Brain microvascular endothelial cell (primary cell): ENCODE data around the gene DBN1.

Experiments
- DNase-seq: peaks from one replicate; pipeline ENCODE4 v3.0.0-alpha.2; 2020
- H3K27ac ChIP-seq: fragments of 250-450 bp; sonication (Bioruptor Pico); 2 replicates; pipeline ENCODE4 v1.5.1; 2020; ENCODE audit warnings: mild to moderate bottlenecking, moderate library complexity
- H3K27me3 ChIP-seq: fragments of 250-450 bp; sonication (Bioruptor Pico); replicated peaks from 2 replicates; pipeline ENCODE4 v1.5.1; 2020; ENCODE audit warnings: mild to moderate bottlenecking
- H3K36me3 ChIP-seq: fragments of 250-450 bp; sonication (Bioruptor Pico); replicated peaks from 2 replicates; pipeline ENCODE4 v1.5.1; 2020; ENCODE audit warnings: mild to moderate bottlenecking
- H3K4me3 ChIP-seq: 2 replicates; pipeline ENCODE4 v1.5.1; 2011; ENCODE audit warnings: low read depth, mild to moderate bottlenecking, control low read depth, low read length, moderate library complexity
- in situ Hi-C: cut with HindIII; loops from 2 replicates; pipeline ENCODE4 v1.10.0; 2017; ENCODE audit warnings: low sequenced_read_pairs, low pct_ligation_motif_present
- TF ChIP-seq, protein P1 (sequence below): IDR thresholded peaks from 2 replicates; pipeline ENCODE4 v1.5.1; 2011; ENCODE audit warnings: low read depth, mild to moderate bottlenecking, moderate library complexity, low read length, control low read depth, inconsistent platforms; ENCODE audit errors: missing control alignments

DBN1 gene

GRCh38 chr5:177507596-177508220 lies 34.3 kb upstream of the DBN1 start:
- no peak for DNase-seq
- Histone ChIP-seq H3K27ac (no peak overlapping the region), H3K4me3 (no peak overlapping the region), H3K27me3 (no peaks in the 10 kb centered on the region), H3K36me3 (peaks cover 22% of the 10 kb centered on the region)
- in situ Hi-C loops = no loop called here
- TF ChIP-seq, protein P1, sequence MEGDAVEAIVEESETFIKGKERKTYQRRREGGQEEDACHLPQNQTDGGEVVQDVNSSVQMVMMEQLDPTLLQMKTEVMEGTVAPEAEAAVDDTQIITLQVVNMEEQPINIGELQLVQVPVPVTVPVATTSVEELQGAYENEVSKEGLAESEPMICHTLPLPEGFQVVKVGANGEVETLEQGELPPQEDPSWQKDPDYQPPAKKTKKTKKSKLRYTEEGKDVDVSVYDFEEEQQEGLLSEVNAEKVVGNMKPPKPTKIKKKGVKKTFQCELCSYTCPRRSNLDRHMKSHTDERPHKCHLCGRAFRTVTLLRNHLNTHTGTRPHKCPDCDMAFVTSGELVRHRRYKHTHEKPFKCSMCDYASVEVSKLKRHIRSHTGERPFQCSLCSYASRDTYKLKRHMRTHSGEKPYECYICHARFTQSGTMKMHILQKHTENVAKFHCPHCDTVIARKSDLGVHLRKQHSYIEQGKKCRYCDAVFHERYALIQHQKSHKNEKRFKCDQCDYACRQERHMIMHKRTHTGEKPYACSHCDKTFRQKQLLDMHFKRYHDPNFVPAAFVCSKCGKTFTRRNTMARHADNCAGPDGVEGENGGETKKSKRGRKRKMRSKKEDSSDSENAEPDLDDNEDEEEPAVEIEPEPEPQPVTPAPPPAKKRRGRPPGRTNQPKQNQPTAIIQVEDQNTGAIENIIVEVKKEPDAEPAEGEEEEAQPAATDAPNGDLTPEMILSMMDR = no peak

DNA sequence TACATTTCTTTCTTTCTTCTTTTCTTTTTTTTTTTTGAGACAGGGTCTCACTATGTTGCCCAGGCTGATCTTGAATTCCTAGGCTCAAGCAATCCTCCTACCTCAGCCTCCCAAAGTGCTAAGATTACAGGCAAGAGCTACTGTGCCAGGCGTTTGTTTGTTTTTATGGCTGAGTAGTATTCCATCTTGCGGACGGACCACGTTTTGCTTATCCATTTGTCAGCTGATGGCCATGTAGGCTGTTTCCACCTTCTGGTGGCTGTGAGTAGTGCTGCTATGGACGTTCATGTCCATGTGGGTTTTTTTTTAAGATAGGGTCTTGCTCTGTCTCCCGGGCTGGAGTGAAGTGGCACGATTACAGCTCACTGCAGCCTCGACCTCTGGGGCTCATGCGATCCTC lies 33.7 kb upstream of the DBN1 start:
- TF ChIP-seq, protein P1 = peak; percentile 56
- peak; percentile 45 for DNase-seq
- Histone ChIP-seq H3K36me3 (peaks cover 17% of the 10 kb centered on the region), H3K27me3 (no peaks in the 10 kb centered on the region), H3K4me3 (no peak overlapping the region), H3K27ac (no peak overlapping the region)
- in situ Hi-C loops = no loop called here

DNA sequence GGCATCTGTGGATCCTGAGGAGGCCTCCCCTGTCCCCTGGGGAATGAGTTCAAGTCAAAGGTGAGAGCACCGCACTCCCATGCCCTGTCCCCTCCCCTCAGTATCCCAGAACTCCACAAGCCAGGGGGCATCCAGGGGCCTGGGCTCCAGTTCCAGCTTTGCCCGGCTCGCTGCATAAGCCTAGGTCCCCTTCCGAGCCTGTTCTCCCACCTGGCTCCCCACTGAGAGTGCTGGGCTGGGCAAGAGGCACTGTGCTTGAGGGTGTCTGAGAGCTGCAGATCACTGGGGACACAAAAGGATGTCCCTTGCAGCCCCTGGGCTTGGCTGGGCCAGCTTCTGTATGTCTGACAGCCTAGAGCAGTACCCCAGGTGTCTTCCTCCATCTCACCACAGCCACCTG lies 31.6 kb upstream of the DBN1 start:
- Histone ChIP-seq H3K4me3 (no peak overlapping the region), H3K36me3 (no peaks in the 10 kb centered on the region), H3K27ac (no peak overlapping the region), H3K27me3 (no peaks in the 10 kb centered on the region)
- TF ChIP-seq, protein P1 = no peak
- in situ Hi-C loops = no loop called here
- DNase-seq = no peak

DNA sequence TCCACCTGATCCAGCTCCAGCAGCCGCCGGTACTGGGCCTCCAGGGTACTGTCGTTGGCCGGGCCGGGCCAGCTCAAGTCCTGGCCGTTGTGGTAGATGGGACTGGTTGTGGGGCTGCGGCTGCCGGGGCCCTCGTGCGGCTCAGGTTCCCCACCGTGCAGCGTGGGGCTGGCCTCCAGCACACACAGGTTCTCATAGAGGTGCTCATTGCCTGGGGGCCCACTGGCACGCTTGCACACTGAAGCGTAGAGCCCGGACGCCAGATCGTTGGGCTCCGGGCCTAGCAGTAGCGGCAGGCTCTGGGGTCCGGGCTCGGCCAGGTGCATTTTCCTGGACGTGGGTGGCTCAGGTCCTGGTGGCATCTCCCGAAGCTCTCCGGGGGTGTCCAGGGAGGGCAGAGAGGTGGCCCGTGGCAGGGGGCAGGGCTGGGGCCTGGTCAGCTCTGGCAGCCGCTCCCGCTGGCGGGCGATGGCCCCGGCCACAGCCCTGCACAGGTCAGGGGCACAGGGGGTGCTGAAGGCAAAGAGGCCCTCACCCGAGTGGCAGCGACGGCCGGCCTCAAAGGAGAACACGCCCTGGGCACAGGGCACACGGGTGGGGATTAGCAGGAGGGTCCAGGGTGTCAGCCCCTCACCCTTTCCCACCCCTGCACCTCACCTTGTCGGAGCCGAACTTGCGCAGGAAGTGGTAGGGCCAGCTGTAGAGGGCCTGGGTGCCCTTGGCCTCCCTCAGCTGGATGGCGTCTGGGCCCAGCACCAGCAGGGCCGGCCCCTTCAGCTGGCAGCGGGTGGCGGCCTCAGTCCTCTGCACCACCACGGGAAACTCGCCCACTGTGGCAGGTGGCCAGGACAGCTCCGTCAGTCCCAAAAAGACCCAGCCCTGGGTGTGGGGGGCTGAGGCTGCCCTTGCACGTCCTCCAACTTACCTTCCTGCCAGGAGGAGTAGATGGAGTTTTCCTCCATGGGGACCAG lies 30.9 kb upstream of the DBN1 start:
- Histone ChIP-seq H3K27me3 (no peaks in the 10 kb centered on the region), H3K27ac (no peak overlapping the region), H3K36me3 (no peaks in the 10 kb centered on the region), H3K4me3 (no peak overlapping the region)
- DNase-seq = no peak
- in situ Hi-C loops = no loop called here
- TF ChIP-seq, protein P1 = no peak

GRCh38 chr5:177503351-177504085 lies 30.1 kb upstream of the DBN1 start:
- TF ChIP-seq, protein P1 = no peak
- Histone ChIP-seq H3K27me3 (no peaks in the 10 kb centered on the region), H3K4me3 (no peak overlapping the region), H3K27ac (no peak overlapping the region), H3K36me3 (no peaks in the 10 kb centered on the region)
- no peak for DNase-seq
- in situ Hi-C loops = no loop called here
